GM12878 (cell line): ENCODE measurements around the gene OSTN. TPM values are rescaled to one million over a fixed set of nuclear protein-coding genes. Genes with fewer than 3 reads are reported as not detected.
A peak's percentile ranks its signal among the peaks of the same experiment; 100 is the strongest.

Experiments
- ATAC-seq: fragments of 200-7000 bp; cut with Tn5 transposase; 3 replicates; pipeline ENCODE4 v1.9.1; 2020; ENCODE audit warnings: mild to moderate bottlenecking, moderate library complexity
- BruUV-seq: library from RNA; stranded (reverse); fragments of 400-500 nt; replicated peaks from 2 replicates; lab custom pipeline; 2021; lab: Mats Ljungman, UMichigan
- CTCF ChIA-PET: fragments of 300-600 bp; sonication (Branson Sonifier 250); formaldehyde crosslinking; extraction: SDS; loops from one replicate; lab custom pipeline; 2021; ENCODE audit warnings: inconsistent platforms; lab: Yijun Ruan, JAX
- POLR2A ChIA-PET: fragments of 350-600 bp; formaldehyde crosslinking; extraction: SDS; loops from one replicate; lab custom pipeline; 2021; ENCODE audit warnings: inconsistent platforms; lab: Charles Lee
- RAD21 ChIA-PET: fragments of 300-600 bp; sonication (Branson Sonifier 250); formaldehyde crosslinking; loops from one replicate; lab custom pipeline; 2023; ENCODE audit warnings: antibody characterized with exemption; ENCODE audit not compliant: unreplicated experiment; lab: Charles Lee
- SMC1A ChIA-PET: fragments of 300-600 bp; sonication (Branson Sonifier 250); formaldehyde crosslinking; loops from one replicate; lab custom pipeline; 2023; ENCODE audit not compliant: unreplicated experiment, uncharacterized antibody; lab: Charles Lee
- DNase-seq: peaks from one replicate; pipeline ENCODE4 v3.0.0-alpha.2; 2011; ENCODE audit warnings: low read depth, low spot score
- FAIRE-seq: peaks from 3 replicates; lab custom pipeline; 2011; peaks lifted over from hg19 to GRCh38; lab: Jason Lieb, UNC
- H2AFZ ChIP-seq: 2 replicates; pipeline ENCODE4 v1.6.0; 2011; ENCODE audit warnings: low read depth, low read length, control low read depth; ENCODE audit not compliant: control insufficient read depth
- H3K27ac ChIP-seq: 2 replicates; pipeline ENCODE4 v1.5.1; 2011; ENCODE audit warnings: control low read depth; ENCODE audit not compliant: control insufficient read depth, insufficient read depth
- H3K27me3 ChIP-seq, 2 experiments: replicated peaks in 1 of 2; 2 replicates each; pipeline versions ENCODE4 v1.6.0 to v1.6.1; 2011; ENCODE audit warnings: low read length in 1 of 2; ENCODE audit not compliant: control insufficient read depth in 2 of 2, insufficient read depth in 2 of 2
- H3K36me3 ChIP-seq, 2 experiments: 2 replicates each; pipeline ENCODE4 v1.5.1; 2011; ENCODE audit warnings: low read length in 1 of 2; ENCODE audit not compliant: control insufficient read depth in 2 of 2, insufficient read depth in 2 of 2
- H3K4me1 ChIP-seq: 2 replicates; pipeline ENCODE4 v1.6.1; 2011; ENCODE audit warnings: mild to moderate bottlenecking, low read length, moderate library complexity, mixed read lengths; ENCODE audit not compliant: control insufficient read depth, insufficient read depth
- H3K4me2 ChIP-seq: 2 replicates; pipeline ENCODE4 v1.6.0; 2011; ENCODE audit warnings: control low read depth; ENCODE audit not compliant: control insufficient read depth, insufficient read depth
- H3K4me3 ChIP-seq: fragments of 200-600 bp; sonication (generic); 2 replicates; pipeline ENCODE4 v1.5.1; 2016
- H3K79me2 ChIP-seq: 2 replicates; pipeline ENCODE4 v1.6.0; 2011; ENCODE audit warnings: low read length; ENCODE audit not compliant: control insufficient read depth, insufficient read depth
- H3K9ac ChIP-seq: 2 replicates; pipeline ENCODE4 v1.8.0; 2011; ENCODE audit warnings: low read length, control low read depth, mixed read lengths; ENCODE audit not compliant: control insufficient read depth, insufficient read depth
- H3K9me3 ChIP-seq: replicated peaks from 3 replicates; pipeline ENCODE4 v1.5.1; 2011; ENCODE audit warnings: mild to moderate bottlenecking, low read length; ENCODE audit not compliant: control insufficient read depth, insufficient read depth
- H4K20me1 ChIP-seq: 2 replicates; pipeline ENCODE4 v1.6.0; 2011; ENCODE audit not compliant: control insufficient read depth, insufficient read depth
- DPF2 ChIP-seq: fragments of 450-650 bp; IDR thresholded peaks from 2 replicates; pipeline ENCODE4 v1.6.1; 2017; ENCODE audit warnings: mild to moderate bottlenecking
- ESRRA ChIP-seq: IDR thresholded peaks from 2 replicates; pipeline ENCODE4 v1.6.1; 2012; ENCODE audit warnings: mild to moderate bottlenecking, low read length, improper control_type of control experiment
- HCFC1 ChIP-seq: fragments of 150-350 bp; IDR thresholded peaks from 2 replicates; pipeline ENCODE4 v1.6.1; 2014; ENCODE audit warnings: low read length
- JUNB ChIP-seq: IDR thresholded peaks from 2 replicates; pipeline ENCODE4 v1.6.1; 2016; ENCODE audit warnings: antibody characterized with exemption, mild to moderate bottlenecking
- MTA2 ChIP-seq: fragments of 450-650 bp; IDR thresholded peaks from 2 replicates; pipeline ENCODE4 v1.6.1; 2016; ENCODE audit warnings: low read depth, mild to moderate bottlenecking, moderate library complexity
- NFYB ChIP-seq: IDR thresholded peaks from 2 replicates; pipeline ENCODE4 v1.6.1; 2011; ENCODE audit warnings: low read depth, mild to moderate bottlenecking, low read length, improper control_type of control experiment, moderate library complexity; ENCODE audit not compliant: insufficient read depth
- SIN3A ChIP-seq: IDR thresholded peaks from 2 replicates; pipeline ENCODE4 v1.6.1; 2012; ENCODE audit warnings: low read depth, low read length, improper control_type of control experiment
- SMAD1 ChIP-seq: fragments of 450-650 bp; IDR thresholded peaks from 2 replicates; pipeline ENCODE4 v1.6.1; 2018; ENCODE audit warnings: mild to moderate bottlenecking, low read depth; ENCODE audit not compliant: partially characterized antibody
- SMARCA5 ChIP-seq: fragments of 450-650 bp; IDR thresholded peaks from 2 replicates; pipeline ENCODE4 v1.6.1; 2017; ENCODE audit warnings: mild to moderate bottlenecking
- SRF ChIP-seq, 2 experiments: IDR thresholded peaks; 2 replicates each; pipeline ENCODE4 v1.6.1; 2011; ENCODE audit warnings: low read depth in 2 of 2, low read length in 2 of 2, mild to moderate bottlenecking in 1 of 2, moderate library complexity in 1 of 2
- ZBED1 ChIP-seq: IDR thresholded peaks from 2 replicates; pipeline ENCODE4 v1.6.1; 2016; ENCODE audit warnings: borderline replicate concordance
- ZSCAN29 ChIP-seq: fragments of 450-650 bp; IDR thresholded peaks from 2 replicates; pipeline ENCODE4 v1.6.1; 2017; ENCODE audit warnings: mild to moderate bottlenecking, moderate library complexity
- WGBS: methylation state at CpG from one replicate; pipeline ENCODE4 v1.1.6; 2016; ENCODE audit warnings: low lambda C conversion rate; ENCODE audit not compliant: insufficient replicate concordance, insufficient coverage; ENCODE audit errors: missing lambda C conversion rate; 5-methylcytosine and 5-hydroxymethylcytosine counted together
- in situ Hi-C: fragments of 300-500 bp; cut with MboI; formaldehyde crosslinking; loops from 9 replicates; pipeline ENCODE4 v1.14.3; 2018; ENCODE audit warnings: mixed read lengths
- intact Hi-C: fragments of 100-400 bp; cut with micrococcal nuclease; formaldehyde crosslinking; loops from one replicate; pipeline ENCODE4 v1.14.2; 2022; ENCODE audit not compliant: unreplicated experiment
- polyA plus RNA-seq, 11 experiments: library from polyadenylated mRNA; depleted of rRNA in 4 of 11; unstranded in 6 of 11; stranded (reverse) in 5 of 11; fragments of >200 nt; fragmentation: Nextera tagmentation in 4 of 11; fragmentation: Illumina TruSeq in 1 of 11; extraction: Ambion mirVana in 4 of 11; extraction: Trizol in 1 of 11; gene quantifications; 1 replicate in 1 of 11; 2 replicates in 10 of 11; pipeline versions ENCODE4 v1.2.1 to v1.2.3, GENCODE V29; 2011 to 2016; ENCODE audit warnings: inconsistent platforms in 2 of 11, missing spikeins in 2 of 11, low read depth in 1 of 11
- total RNA-seq, 4 experiments: library from RNA; depleted of rRNA in 3 of 4; stranded (reverse); fragments of >200 nt in 3 of 4; fragmentation: Illumina TruSeq in 1 of 4; extraction: Trizol in 1 of 4; gene quantifications; 2 replicates each; pipeline versions ENCODE4 v1.2.1 to v1.2.3, GENCODE V29; 2013 to 2021
- TF ChIP-seq, protein P1 (sequence below): fragments of 450-650 bp; IDR thresholded peaks from 2 replicates; pipeline ENCODE4 v1.6.1; 2017; ENCODE audit warnings: low read depth, mild to moderate bottlenecking, moderate library complexity
- TF ChIP-seq, protein P2 (sequence below): fragments of 450-650 bp; IDR thresholded peaks from 2 replicates; pipeline ENCODE4 v1.6.1; 2018; ENCODE audit warnings: borderline replicate concordance, mild to moderate bottlenecking; ENCODE audit not compliant: partially characterized antibody

The OSTN gene
- total and polyA plus RNA-seq, 10 of the 15 experiments (the other 5 are each of a cell fraction or from before 2014, with no cell fraction given), result 0.04 to 0.27 (median 0.06) TPM; not detected in 6

DNA sequence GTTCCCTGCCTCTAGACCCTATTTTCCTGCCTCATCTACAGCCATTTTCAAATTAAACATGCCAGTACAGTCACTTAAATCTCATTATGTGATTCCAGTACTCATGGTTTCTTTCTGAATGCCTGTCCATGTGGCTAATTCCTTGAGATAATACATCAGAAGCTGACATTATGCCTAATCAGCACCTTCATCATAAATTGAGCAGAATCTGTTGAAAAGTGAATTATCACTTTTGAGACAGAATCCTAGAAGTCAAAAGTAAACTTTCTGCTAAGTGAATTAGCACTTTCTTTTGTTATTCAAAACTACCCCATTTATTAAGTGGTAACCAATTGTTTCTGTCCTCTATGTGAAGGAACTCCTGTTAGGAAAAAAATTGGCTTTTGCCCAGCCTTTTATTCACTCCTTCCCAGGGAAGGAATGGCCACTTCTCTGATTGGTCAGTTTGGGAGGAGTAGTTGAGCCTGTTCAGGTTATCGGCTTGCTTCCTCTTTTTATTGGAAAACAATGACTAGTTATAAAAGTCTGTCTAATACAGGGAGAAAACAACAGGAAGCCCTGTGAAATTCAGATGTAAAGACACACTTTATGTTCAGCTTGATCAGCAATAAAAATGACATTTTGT, 40.5 kb downstream of the OSTN start:
- in situ Hi-C loops, result no loop called here
- ATAC-seq, result no peak

DNA sequence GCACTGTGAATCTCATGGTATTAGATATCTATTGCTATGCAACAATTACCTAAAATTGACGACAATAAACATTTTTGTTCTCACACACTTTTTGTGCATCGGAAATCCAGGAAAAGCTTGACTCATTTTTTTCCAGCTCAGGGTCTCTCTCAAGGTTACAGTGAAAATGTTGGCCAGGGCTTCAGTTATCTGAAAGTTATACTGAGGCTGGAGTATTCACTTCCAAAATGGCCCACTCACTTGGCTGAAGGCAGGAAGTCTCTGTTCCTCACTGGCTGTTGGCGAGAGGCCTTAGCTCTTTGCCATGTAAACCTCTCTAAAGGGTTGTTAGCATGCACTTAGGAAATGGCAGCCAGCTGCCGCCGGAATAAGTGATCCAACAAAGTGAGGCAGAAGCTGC, 41.4 kb downstream of the OSTN start:
- ATAC-seq, result no peak
- peaks cover 9% of the 10 kb centered on the region; the same call in 1 of the 2 replicates for H3K4me1 ChIP-seq
- H3K9ac ChIP-seq, result no peak overlapping the region
- no peak for FAIRE-seq
- no peak for DNase-seq
- H4K20me1 ChIP-seq, result no peaks in the 10 kb centered on the region
- no peak overlapping the region for H3K27ac ChIP-seq
- SMC1A ChIA-PET, result interaction anchor here (0.6 to 3.5 kb wide), 6 partner anchors 36 to 137 kb away, joined by 3 to 12 read pairs (median 3); no protein-coding TSS in a partner anchor
- no peak overlapping the region for H3K4me3 ChIP-seq
- CTCF ChIA-PET, result interaction anchor here (0.7 to 1.5 kb wide), 4 partner anchors 51 to 1204 kb away, joined by 3 to 4 read pairs (median 3); no protein-coding TSS in a partner anchor
- in situ Hi-C loops (no loop called here), intact Hi-C loops (no loop called here)
- H3K9me3 ChIP-seq, result no peaks in the 10 kb centered on the region; the same call in 1 of the 3 replicates
- no peak overlapping the region for H3K4me2 ChIP-seq
- H3K36me3 ChIP-seq, result no peaks in the 10 kb centered on the region
- RAD21 ChIA-PET, result interaction anchor here (1.1 kb wide), 2 partner anchors 99 to 115 kb away, joined by 3 to 6 read pairs; no protein-coding TSS in a partner anchor
- WGBS, result 97% methylated on average over 5 of the region's 5 CpGs
- no TSS peak for BruUV-seq
- H3K79me2 ChIP-seq, result no peaks in the 10 kb centered on the region
- no peaks in the 10 kb centered on the region for H3K27me3 ChIP-seq
- POLR2A ChIA-PET, result interaction anchor here (0.9 kb wide), 1 partner anchor 63 kb away, joined by 3 read pairs; no protein-coding TSS in a partner anchor
- H2AFZ ChIP-seq, result no peak overlapping the region
- no peak for TF ChIP-seq SIN3A
- no peak for TF ChIP-seq SMAD1
- TF ChIP-seq, protein P1, sequence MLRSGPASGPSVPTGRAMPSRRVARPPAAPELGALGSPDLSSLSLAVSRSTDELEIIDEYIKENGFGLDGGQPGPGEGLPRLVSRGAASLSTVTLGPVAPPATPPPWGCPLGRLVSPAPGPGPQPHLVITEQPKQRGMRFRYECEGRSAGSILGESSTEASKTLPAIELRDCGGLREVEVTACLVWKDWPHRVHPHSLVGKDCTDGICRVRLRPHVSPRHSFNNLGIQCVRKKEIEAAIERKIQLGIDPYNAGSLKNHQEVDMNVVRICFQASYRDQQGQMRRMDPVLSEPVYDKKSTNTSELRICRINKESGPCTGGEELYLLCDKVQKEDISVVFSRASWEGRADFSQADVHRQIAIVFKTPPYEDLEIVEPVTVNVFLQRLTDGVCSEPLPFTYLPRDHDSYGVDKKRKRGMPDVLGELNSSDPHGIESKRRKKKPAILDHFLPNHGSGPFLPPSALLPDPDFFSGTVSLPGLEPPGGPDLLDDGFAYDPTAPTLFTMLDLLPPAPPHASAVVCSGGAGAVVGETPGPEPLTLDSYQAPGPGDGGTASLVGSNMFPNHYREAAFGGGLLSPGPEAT, result no peak
- TF ChIP-seq DPF2, result no peak
- no peak for TF ChIP-seq MTA2
- TF ChIP-seq SMARCA5, result no peak
- TF ChIP-seq, protein P2, sequence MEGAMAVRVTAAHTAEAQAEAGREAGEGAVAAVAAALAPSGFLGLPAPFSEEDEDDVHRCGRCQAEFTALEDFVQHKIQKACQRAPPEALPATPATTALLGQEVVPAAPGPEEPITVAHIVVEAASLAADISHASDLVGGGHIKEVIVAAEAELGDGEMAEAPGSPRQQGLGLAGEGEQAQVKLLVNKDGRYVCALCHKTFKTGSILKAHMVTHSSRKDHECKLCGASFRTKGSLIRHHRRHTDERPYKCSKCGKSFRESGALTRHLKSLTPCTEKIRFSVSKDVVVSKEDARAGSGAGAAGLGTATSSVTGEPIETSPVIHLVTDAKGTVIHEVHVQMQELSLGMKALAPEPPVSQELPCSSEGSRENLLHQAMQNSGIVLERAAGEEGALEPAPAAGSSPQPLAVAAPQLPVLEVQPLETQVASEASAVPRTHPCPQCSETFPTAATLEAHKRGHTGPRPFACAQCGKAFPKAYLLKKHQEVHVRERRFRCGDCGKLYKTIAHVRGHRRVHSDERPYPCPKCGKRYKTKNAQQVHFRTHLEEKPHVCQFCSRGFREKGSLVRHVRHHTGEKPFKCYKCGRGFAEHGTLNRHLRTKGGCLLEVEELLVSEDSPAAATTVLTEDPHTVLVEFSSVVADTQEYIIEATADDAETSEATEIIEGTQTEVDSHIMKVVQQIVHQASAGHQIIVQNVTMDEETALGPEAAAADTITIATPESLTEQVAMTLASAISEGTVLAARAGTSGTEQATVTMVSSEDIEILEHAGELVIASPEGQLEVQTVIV, result no peak
- TF ChIP-seq HCFC1, result no peak
- no peak for TF ChIP-seq ESRRA
- TF ChIP-seq JUNB, result no peak
- TF ChIP-seq SRF (IDR thresholded peaks at IDR 0.05; ENCODE audit: low read depth in 2 of 2, low read length in 2 of 2), result no peak
- TF ChIP-seq ZBED1, result no peak

More for the DNA sequence above, 40.5 kb downstream of the OSTN start:
- BruUV-seq, result no TSS peak
- peaks cover 19% of the 10 kb centered on the region; the same call in 1 of the 2 replicates for H3K4me1 ChIP-seq
- WGBS, result 48% methylated on average over 1 of the region's 1 CpG
- no peak for FAIRE-seq
- intact Hi-C loops, result loop anchor here (5.0 kb wide), 1 partner anchor 138 kb away; no protein-coding TSS in a partner anchor
- ChIA-PET POLR2A (no interaction called here), SMC1A (interaction anchor here (0.6 to 2.5 kb wide), 5 partner anchors 60 to 138 kb away, joined by 3 to 8 read pairs (median 4); no protein-coding TSS in a partner anchor)
- no peak overlapping the region for H3K4me3 ChIP-seq
- no peaks in the 10 kb centered on the region for H3K27me3 ChIP-seq
- no peaks in the 10 kb centered on the region for H3K79me2 ChIP-seq
- no peaks in the 10 kb centered on the region for H4K20me1 ChIP-seq
- H3K9me3 ChIP-seq, result no peaks in the 10 kb centered on the region; the same call in 2 of the 3 replicates
- no peak for TF ChIP-seq ZSCAN29
- peak; percentile 15; the same call in 1 of the 2 replicates for TF ChIP-seq NFYB
- TF ChIP-seq, all 136 proteins: peak for 1
- no peak for DNase-seq
- no peaks in the 10 kb centered on the region for H3K36me3 ChIP-seq
- no peak overlapping the region for H2AFZ ChIP-seq
- no peak overlapping the region for H3K27ac ChIP-seq
- RAD21 ChIA-PET, result interaction anchor here (1.0 kb wide), 1 partner anchor 116 kb away, joined by 4 read pairs; no protein-coding TSS in a partner anchor
- H3K4me2 ChIP-seq, result no peak overlapping the region
- H3K9ac ChIP-seq, result no peak overlapping the region
- CTCF ChIA-PET, result interaction anchor here (1.2 kb wide), 1 partner anchor 103 kb away, joined by 4 read pairs; no protein-coding TSS in a partner anchor
